A673 (cell line): Measurements from ENCODE around the gene FRMD4A. TPM values are rescaled to one million over a fixed set of nuclear protein-coding genes. Genes with fewer than 3 reads are reported as not detected.

Experiments
- BruUV-seq: library from RNA; stranded (reverse); fragments of 400-500 nt; replicated peaks from 2 replicates; lab custom pipeline; 2021; lab: Mats Ljungman, UMichigan
- CTCF ChIA-PET: fragments of 300-600 bp; sonication (Branson Sonifier 250); formaldehyde crosslinking; loops from one replicate; lab custom pipeline; 2022; ENCODE audit warnings: antibody characterized with exemption; lab: Charles Lee
- POLR2A ChIA-PET: fragments of 300-600 bp; sonication (Branson Sonifier 250); formaldehyde crosslinking; loops from one replicate; lab custom pipeline; 2022; ENCODE audit warnings: antibody characterized with exemption; ENCODE audit not compliant: low non-redundant PET; lab: Charles Lee
- DNase-seq: peaks from one replicate; pipeline ENCODE4 v3.0.0-alpha.2; 2015; ENCODE audit warnings: low spot score
- H3K27ac ChIP-seq: fragments of 200-600 bp; sonication (generic); 2 replicates; pipeline ENCODE4 v1.5.1; 2016; ENCODE audit warnings: mixed run types, low read depth, mild to moderate bottlenecking, mixed read lengths, antibody characterized with exemption, low read length; ENCODE audit not compliant: poor library complexity, severe bottlenecking
- H3K27me3 ChIP-seq: fragments of 200-600 bp; sonication (generic); replicated peaks from 2 replicates; pipeline ENCODE4 v1.6.1; 2017; ENCODE audit warnings: mixed run types, low read depth, mild to moderate bottlenecking, mixed read lengths, antibody characterized with exemption, low read length; ENCODE audit not compliant: insufficient read depth, poor library complexity
- H3K36me3 ChIP-seq: fragments of 200-600 bp; sonication (generic); 2 replicates; pipeline ENCODE4 v1.6.1; 2016; ENCODE audit warnings: mixed run types, mild to moderate bottlenecking, mixed read lengths, antibody characterized with exemption, low read length; ENCODE audit not compliant: insufficient read depth, poor library complexity, severe bottlenecking
- H3K4me1 ChIP-seq: fragments of 200-600 bp; sonication (generic); 2 replicates; pipeline ENCODE4 v1.6.1; 2017; ENCODE audit warnings: mixed run types, mild to moderate bottlenecking, mixed read lengths, antibody characterized with exemption, low read length; ENCODE audit not compliant: insufficient read depth, poor library complexity, severe bottlenecking
- H3K4me3 ChIP-seq: fragments of 200-600 bp; sonication (generic); 2 replicates; pipeline ENCODE4 v1.5.1; 2016; ENCODE audit warnings: low read depth, mixed run types, mild to moderate bottlenecking, mixed read lengths, low read length; ENCODE audit not compliant: poor library complexity, severe bottlenecking
- H3K9me3 ChIP-seq: fragments of 200-600 bp; sonication (generic); 2 replicates; pipeline ENCODE4 v1.6.1; 2016; ENCODE audit warnings: mixed run types, low read depth, mild to moderate bottlenecking, mixed read lengths, antibody characterized with exemption, low read length; ENCODE audit not compliant: poor library complexity, severe bottlenecking
- CTCF ChIP-seq: fragments of 300-800, 200-600 bp; sonication (generic); conservative IDR thresholded peaks from 2 replicates; pipeline ENCODE4 v1.5.1; 2017; ENCODE audit warnings: low read depth, mild to moderate bottlenecking, antibody characterized with exemption, low read length, moderate library complexity, mixed read lengths
- EZH2 ChIP-seq: fragments of 200-600 bp; sonication (generic); IDR thresholded peaks from 2 replicates; pipeline ENCODE4 v1.6.1; 2017; ENCODE audit warnings: borderline replicate concordance, low read depth, mild to moderate bottlenecking, mixed read lengths, antibody characterized with exemption, low read length; ENCODE audit not compliant: poor library complexity, severe bottlenecking
- intact Hi-C: fragments of 100-400 bp; cut with micrococcal nuclease; formaldehyde crosslinking; loops from one replicate; pipeline ENCODE4 v1.10.0; 2022; ENCODE audit not compliant: unreplicated experiment
- total RNA-seq: library from RNA; stranded (reverse); gene quantifications from 2 replicates; pipeline ENCODE4 v1.2.3, GENCODE V29; 2021

The FRMD4A gene
- total RNA-seq, 1 experiment from 2014 or later = 26.3 TPM

- no peaks in the 10 kb centered on the region for H3K9me3 ChIP-seq
- POLR2A ChIA-PET = no interaction called here
- peaks cover 4% of the 10 kb centered on the region for H3K4me1 ChIP-seq
- no TSS peak for BruUV-seq
- H3K36me3 ChIP-seq = peaks cover 6% of the 10 kb centered on the region
- no peak overlapping the region for H3K4me3 ChIP-seq
- CTCF ChIA-PET = no interaction called here
- H3K27ac ChIP-seq = no peak overlapping the region
- TF ChIP-seq CTCF = no peak
- no peak for TF ChIP-seq EZH2
- H3K27me3 ChIP-seq = no peaks in the 10 kb centered on the region
- intact Hi-C loops = no loop called here
- no peak for DNase-seq
Measured at GRCh38 chr10:13658264-13658663, 672.5 kb downstream of the FRMD4A start.

GRCh38 chr10:13657101-13657680, 673.5 kb downstream of the FRMD4A start:
- H3K9me3 ChIP-seq = no peaks in the 10 kb centered on the region
- no peak overlapping the region for H3K27ac ChIP-seq
- no peak for TF ChIP-seq CTCF
- TF ChIP-seq EZH2 = no peak
- CTCF ChIA-PET = no interaction called here
- H3K27me3 ChIP-seq = no peaks in the 10 kb centered on the region
- no peak for DNase-seq
- H3K36me3 ChIP-seq = peaks cover 7% of the 10 kb centered on the region
- peaks cover 4% of the 10 kb centered on the region for H3K4me1 ChIP-seq
- POLR2A ChIA-PET = no interaction called here
- no peak overlapping the region for H3K4me3 ChIP-seq
- intact Hi-C loops = no loop called here
- BruUV-seq = no TSS peak

GRCh38 chr10:13656337-13657100, 674.2 kb downstream of the FRMD4A start:
- POLR2A ChIA-PET = no interaction called here
- BruUV-seq = no TSS peak
- TF ChIP-seq CTCF (no peak), EZH2 (no peak)
- intact Hi-C loops = no loop called here
- Histone ChIP-seq H3K27ac (no peak overlapping the region), H3K9me3 (no peaks in the 10 kb centered on the region), H3K27me3 (no peaks in the 10 kb centered on the region), H3K4me3 (no peak overlapping the region), H3K36me3 (peaks cover 7% of the 10 kb centered on the region), H3K4me1 (peaks cover 4% of the 10 kb centered on the region)
- CTCF ChIA-PET = no interaction called here
- no peak for DNase-seq
